Heart right ventricle (tissue), 16 donors: ENCODE data around the gene ATG10. TPM values are rescaled to one million over a fixed set of nuclear protein-coding genes. Genes with fewer than 3 reads are reported as not detected.

Experiments
- ATAC-seq, 8 donors: fragments of 200-7000 bp; cut with Tn5 transposase; one replicate each; pipeline ENCODE4 v1.9.1; 2020; ENCODE audit warnings: mild to moderate bottlenecking in 8 of 8, moderate library complexity in 8 of 8, moderate number of reproducible peaks in 1 of 8
- DNase-seq, 2 donors: peaks; one replicate each; pipeline ENCODE4 v3.0.0-alpha.2; 2020
- H3K27ac ChIP-seq, 10 donors: fragments of 200-600 bp; sonication (generic) in 2 of 10; one replicate each; pipeline versions ENCODE4 v1.5.0 to v1.8.0; 2020 to 2022; ENCODE audit warnings: mild to moderate bottlenecking in 3 of 10
- H3K27me3 ChIP-seq, 7 donors: fragments of 200-600 bp; one replicate each; pipeline ENCODE4 v1.8.0; 2021 to 2022; ENCODE audit warnings: mild to moderate bottlenecking in 2 of 7
- H3K36me3 ChIP-seq, 9 donors: fragments of 200-600 bp; sonication (generic) in 1 of 9; one replicate each; pipeline versions ENCODE4 v1.5.0 to v1.8.0; 2020 to 2022; ENCODE audit warnings: mild to moderate bottlenecking in 2 of 9
- H3K4me1 ChIP-seq, 9 donors: fragments of 200-600 bp; sonication (generic) in 1 of 9; one replicate each; pipeline versions ENCODE4 v1.5.0 to v1.8.0; 2020 to 2022; ENCODE audit warnings: mild to moderate bottlenecking in 4 of 9
- H3K4me3 ChIP-seq, 10 donors: fragments of 200-600 bp; sonication (generic) in 2 of 10; one replicate each; pipeline versions ENCODE4 v1.5.0 to v1.8.0; 2020 to 2022; ENCODE audit warnings: mild to moderate bottlenecking in 7 of 10, moderate library complexity in 2 of 10
- H3K9me3 ChIP-seq, 11 donors: fragments of 200-600 bp in 10 of 11; sonication (generic) in 2 of 11; one replicate each; pipeline versions ENCODE4 v1.5.0 to v1.8.0; 2013 to 2022; ENCODE audit warnings: mild to moderate bottlenecking in 2 of 11, control low read depth in 1 of 11, moderate library complexity in 1 of 11
- CTCF ChIP-seq, 9 donors: fragments of 200-600 bp; sonication (generic) in 2 of 9; IDR thresholded peaks; one replicate each; pipeline versions ENCODE4 v1.5.0 to v1.8.0; 2021 to 2022; ENCODE audit warnings: antibody characterized with exemption in 9 of 9, mild to moderate bottlenecking in 5 of 9, moderate library complexity in 1 of 9
- WGBS, 2 donors: extraction: QIAGEN DNeasy Blood & Tissue Kit; methylation state at CpG; one replicate each; pipeline ENCODE4 v1.1.7; 2013; ENCODE audit warnings: inconsistent platforms in 1 of 2; 5-methylcytosine and 5-hydroxymethylcytosine counted together
- intact Hi-C, 10 donors: fragments of 100-400 bp; cut with DNase I; formaldehyde crosslinking; loops; one replicate each; pipeline versions ENCODE4 v1.11.1 to v1.14.2; 2022
- polyA plus RNA-seq, 2 donors: library from polyadenylated mRNA; stranded (reverse); fragments of 200-250 nt; gene quantifications; one replicate each; pipeline ENCODE4 v1.2.3, GENCODE V29; 2013
- total RNA-seq, 10 donors: library from RNA; stranded (reverse); fragmentation: NEBNext Ultra II Directional in 3 of 10; extraction: Animal tissue kit (Norgen Biotek cat#: 25700) in 3 of 10; gene quantifications; one replicate each; pipeline versions ENCODE4 v1.2.1 to v1.2.4, GENCODE V29; 2021 to 2023
- donor health status: Arrhythmogenic right ventricular cardiomyopathy.
- donor health status: ischemic (EF 13 %, LVEDD 7.1; RV severe dilation, severe dysfunction).
- donor health status: healthy with polysubstance abuse.
- donor health status: DM: no; HTN: yes; CAD: no.
- donor health status: DM: no; HTN: no; CAD: no.
- donor health status: ischemic (EF 25% LVEDD 6.9; RV normal size, moderate dysfunction).
- donor health status: ischemic (EF 25% LVEDD 5.7; RV mildly dilated, moderate dysfunction).
- donor health status: healthy.
- donor health status: DM: yes; HTN: yes; CAD: no.
- donor health status: Ischemic cardiomyopathy.
- donor health status: ischemic (EF 35%, LVEDD 5.7; RV mildly dilated, moderate dysfunction).
- donor health status: nonischemic (EF 11% LVEDD 7.7; RV severe dilation, severe dysfunction).
- donor health status: DM: yes; HTN: yes; CAD: no.
- donor health status: PGD.
- donor health status: ischemic (EF 29% LVEDD 5.4; RV normal size, mild dysfunction).
- donor health status: nonischemic (EF 23%, LVEDD 6.1; RV moderate dilation, normal function).

The ATG10 gene
- total and polyA plus RNA-seq, 12 donors: 4.6 to 8.0 (median 6.3) TPM

- no peak for DNase-seq
- 91 to 93% methylated on average over 9 of the region's 9 CpGs for WGBS, 2 donors
- TF ChIP-seq CTCF (IDR thresholded peaks at IDR 0.05): no peak
- Histone ChIP-seq H3K27me3 (no peaks in the 10 kb centered on the region), H3K27ac (no peak overlapping the region), H3K9me3 (no peaks in the 10 kb centered on the region), H3K36me3 (no peaks in the 10 kb centered on the region), H3K4me3 (no peak overlapping the region), H3K4me1 (no peaks in the 10 kb centered on the region)
- ATAC-seq: no peak
- intact Hi-C loops: loop anchor here in 1 of 10 donors (10.0 kb wide), 1 partner anchor 97 kb away; no protein-coding TSS in a partner anchor
These were observed 10.0 kb upstream of the ATG10 start for GRCh38 chr5:81961651-81962440.

GRCh38 chr5:81963544-81963943 is 8.3 kb upstream of the ATG10 start:
- no peaks in the 10 kb centered on the region for H3K4me1 ChIP-seq
- H3K4me3 ChIP-seq: no peak overlapping the region
- intact Hi-C loops: loop anchor here in 1 of 10 donors (10.0 kb wide), 1 partner anchor 99 kb away; no protein-coding TSS in a partner anchor
- no peak overlapping the region for H3K27ac ChIP-seq
- TF ChIP-seq CTCF (IDR thresholded peaks at IDR 0.05): no peak
- no peaks in the 10 kb centered on the region for H3K36me3 ChIP-seq
- H3K27me3 ChIP-seq: no peaks in the 10 kb centered on the region
- 93 to 97% methylated on average over 4 of the region's 4 CpGs for WGBS, 2 donors
- DNase-seq: no peak
- no peak for ATAC-seq
- H3K9me3 ChIP-seq: no peaks in the 10 kb centered on the region

- intact Hi-C loops: loop anchor here in 1 of 10 donors (10.0 kb wide), 1 partner anchor 101 kb away; no protein-coding TSS in a partner anchor
- Histone ChIP-seq H3K27me3 (no peaks in the 10 kb centered on the region), H3K27ac (no peak overlapping the region), H3K9me3 (no peaks in the 10 kb centered on the region), H3K4me3 (no peak overlapping the region), H3K36me3 (no peaks in the 10 kb centered on the region), H3K4me1 (peaks cover 0 to under 1% (median 0%) of the 10 kb centered on the region in 9 donors)
- DNase-seq (no peak), ATAC-seq (no peak)
- 58 to 63% methylated on average over 1 of the region's 1 CpG for WGBS, 2 donors
- TF ChIP-seq CTCF (IDR thresholded peaks at IDR 0.05): no peak
These were observed 6.3 kb upstream of the ATG10 start for GRCh38 chr5:81965524-81965923.

DNA sequence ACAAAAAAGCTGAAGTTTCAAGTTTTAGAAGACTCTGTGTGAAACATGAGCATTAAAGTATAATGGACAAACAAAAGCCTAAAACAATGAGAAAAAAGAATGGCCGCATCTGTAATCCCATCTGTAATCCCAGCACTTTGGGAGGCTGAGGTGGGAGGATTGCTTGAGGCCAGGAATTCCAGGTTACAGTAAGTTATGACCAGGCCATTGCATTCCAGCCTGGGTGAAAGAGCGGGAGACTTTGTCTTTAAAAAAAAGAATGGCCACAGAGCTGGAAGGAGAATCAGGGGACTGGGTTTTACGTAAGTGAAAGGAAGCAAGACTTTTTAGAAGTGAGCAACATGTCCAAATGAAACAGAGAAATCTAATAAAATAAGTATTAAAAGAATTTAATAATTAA is 2.6 kb upstream of the ATG10 start:
- H3K4me3 ChIP-seq: no peak overlapping the region
- 97% methylated on average over 3 of the region's 3 CpGs for WGBS, 2 donors
- DNase-seq (no peak), ATAC-seq (no peak)
- no peaks in the 10 kb centered on the region for H3K27me3 ChIP-seq
- H3K36me3 ChIP-seq: no peaks in the 10 kb centered on the region
- no peak overlapping the region for H3K27ac ChIP-seq
- H3K4me1 ChIP-seq: peaks cover 0 to 20% (median 0%) of the 10 kb centered on the region in 9 donors
- intact Hi-C loops: loop anchor here in 1 of 10 donors (10.0 kb wide), 1 partner anchor 104 kb away; no protein-coding TSS in a partner anchor
- no peak for TF ChIP-seq CTCF (IDR thresholded peaks at IDR 0.05)
- H3K9me3 ChIP-seq: no peaks in the 10 kb centered on the region
